ENCODE data around the gene UAP1L1.

DNA sequence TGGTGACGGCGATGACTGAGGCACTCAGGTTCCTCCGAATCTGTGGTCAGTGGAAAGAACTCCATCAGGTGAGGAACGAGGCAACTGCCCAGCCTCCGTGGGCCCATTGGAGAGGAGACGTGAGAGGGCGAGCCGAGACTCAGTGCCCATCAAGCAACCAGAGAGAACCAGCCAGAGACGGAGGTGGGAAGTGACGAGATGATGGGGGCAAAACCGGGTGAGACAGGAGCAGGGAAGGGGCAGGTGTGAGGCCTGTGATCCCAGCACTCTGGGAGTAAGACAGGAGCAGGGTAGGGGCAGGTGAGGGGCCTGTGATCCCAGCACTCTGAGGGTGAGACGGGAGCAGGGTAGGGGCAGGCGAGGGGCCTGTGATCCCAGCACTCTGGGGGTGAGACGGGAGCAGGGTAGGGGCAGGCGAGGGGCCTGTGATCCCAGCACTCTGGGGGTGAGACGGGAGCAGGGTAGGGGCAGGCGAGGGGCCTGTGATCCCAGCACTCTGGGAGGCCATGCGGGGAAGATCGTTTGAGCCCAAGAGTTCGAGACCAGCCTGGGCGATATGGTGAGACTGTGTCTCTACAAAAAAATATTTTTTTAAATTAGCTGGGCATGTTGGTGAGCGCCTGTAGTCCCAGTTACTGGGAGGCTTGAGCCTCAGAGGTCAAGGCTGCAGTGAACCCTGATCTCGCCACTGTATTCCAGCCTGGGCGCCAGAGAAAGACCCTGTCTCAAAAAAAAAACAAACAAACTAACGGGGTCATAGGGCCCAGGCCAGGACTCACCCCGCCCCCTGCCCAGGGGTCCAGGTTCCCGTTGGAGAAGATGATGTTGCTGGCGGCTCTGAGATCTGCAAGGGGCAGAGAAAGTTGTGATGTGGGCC is 33.8 kb downstream of the UAP1L1 start:
- TF ChIP-seq, protein P1, sequence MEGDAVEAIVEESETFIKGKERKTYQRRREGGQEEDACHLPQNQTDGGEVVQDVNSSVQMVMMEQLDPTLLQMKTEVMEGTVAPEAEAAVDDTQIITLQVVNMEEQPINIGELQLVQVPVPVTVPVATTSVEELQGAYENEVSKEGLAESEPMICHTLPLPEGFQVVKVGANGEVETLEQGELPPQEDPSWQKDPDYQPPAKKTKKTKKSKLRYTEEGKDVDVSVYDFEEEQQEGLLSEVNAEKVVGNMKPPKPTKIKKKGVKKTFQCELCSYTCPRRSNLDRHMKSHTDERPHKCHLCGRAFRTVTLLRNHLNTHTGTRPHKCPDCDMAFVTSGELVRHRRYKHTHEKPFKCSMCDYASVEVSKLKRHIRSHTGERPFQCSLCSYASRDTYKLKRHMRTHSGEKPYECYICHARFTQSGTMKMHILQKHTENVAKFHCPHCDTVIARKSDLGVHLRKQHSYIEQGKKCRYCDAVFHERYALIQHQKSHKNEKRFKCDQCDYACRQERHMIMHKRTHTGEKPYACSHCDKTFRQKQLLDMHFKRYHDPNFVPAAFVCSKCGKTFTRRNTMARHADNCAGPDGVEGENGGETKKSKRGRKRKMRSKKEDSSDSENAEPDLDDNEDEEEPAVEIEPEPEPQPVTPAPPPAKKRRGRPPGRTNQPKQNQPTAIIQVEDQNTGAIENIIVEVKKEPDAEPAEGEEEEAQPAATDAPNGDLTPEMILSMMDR (IDR thresholded peaks at IDR 0.05): no peak
- no peak for TF ChIP-seq POLR2A (IDR thresholded peaks at IDR 0.05)
